ENCODE results near the gene TSPAN13. TPM values are rescaled to one million over a fixed set of nuclear protein-coding genes. Genes with fewer than 3 reads are reported as not detected.

The TSPAN13 gene
- total RNA-seq, 1 experiment from 2014 or later = 31.1 TPM

DNA sequence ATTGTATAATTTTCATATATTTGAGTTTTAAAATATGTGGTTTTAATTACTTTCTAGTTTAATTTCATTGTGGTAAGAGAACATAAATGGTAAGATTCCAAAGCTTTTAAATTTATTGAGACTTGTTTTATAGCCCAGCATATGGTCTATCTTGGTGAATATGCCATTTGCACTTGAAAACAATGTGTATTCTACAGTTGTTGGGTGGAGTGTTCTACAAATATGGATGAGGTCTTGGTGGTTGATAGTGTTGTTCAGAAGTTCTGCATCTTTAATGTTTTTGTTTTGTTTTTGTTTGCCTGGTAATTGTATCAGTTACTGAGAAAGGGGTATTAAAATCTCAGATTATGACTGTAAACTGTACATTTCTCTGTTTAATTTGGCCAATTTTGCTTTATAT is 37.6 kb upstream of the TSPAN13 start:
- Histone ChIP-seq H3K4me3 (no peak overlapping the region), H3K27me3 (ENCODE audit: insufficient read depth, low read depth) (no peaks in the 10 kb centered on the region), H3K79me2 (ENCODE audit: low read depth) (no peaks in the 10 kb centered on the region), H3K36me3 (ENCODE audit: low read depth) (no peaks in the 10 kb centered on the region), H3F3A (ENCODE audit: insufficient read depth, low read depth) (peaks cover 13% of the 10 kb centered on the region), H2AFZ (no peak overlapping the region), H3K9me3 (ENCODE audit: insufficient read depth, low read depth) (no peaks in the 10 kb centered on the region), H3K9me2 (ENCODE audit: insufficient read depth) (no peaks in the 10 kb centered on the region), H3K27ac (no peak overlapping the region), H3K4me2 (no peak overlapping the region), H4K20me1 (ENCODE audit: insufficient read depth) (no peaks in the 10 kb centered on the region), H3K4me1 (replicated peaks; ENCODE audit: insufficient read depth) (peaks cover 23% of the 10 kb centered on the region)
- POLR2A ChIA-PET (ENCODE audit: unreplicated experiment) = no interaction called here
- DNase-seq = no peak
- TF ChIP-seq, protein P1, sequence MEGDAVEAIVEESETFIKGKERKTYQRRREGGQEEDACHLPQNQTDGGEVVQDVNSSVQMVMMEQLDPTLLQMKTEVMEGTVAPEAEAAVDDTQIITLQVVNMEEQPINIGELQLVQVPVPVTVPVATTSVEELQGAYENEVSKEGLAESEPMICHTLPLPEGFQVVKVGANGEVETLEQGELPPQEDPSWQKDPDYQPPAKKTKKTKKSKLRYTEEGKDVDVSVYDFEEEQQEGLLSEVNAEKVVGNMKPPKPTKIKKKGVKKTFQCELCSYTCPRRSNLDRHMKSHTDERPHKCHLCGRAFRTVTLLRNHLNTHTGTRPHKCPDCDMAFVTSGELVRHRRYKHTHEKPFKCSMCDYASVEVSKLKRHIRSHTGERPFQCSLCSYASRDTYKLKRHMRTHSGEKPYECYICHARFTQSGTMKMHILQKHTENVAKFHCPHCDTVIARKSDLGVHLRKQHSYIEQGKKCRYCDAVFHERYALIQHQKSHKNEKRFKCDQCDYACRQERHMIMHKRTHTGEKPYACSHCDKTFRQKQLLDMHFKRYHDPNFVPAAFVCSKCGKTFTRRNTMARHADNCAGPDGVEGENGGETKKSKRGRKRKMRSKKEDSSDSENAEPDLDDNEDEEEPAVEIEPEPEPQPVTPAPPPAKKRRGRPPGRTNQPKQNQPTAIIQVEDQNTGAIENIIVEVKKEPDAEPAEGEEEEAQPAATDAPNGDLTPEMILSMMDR (conservative IDR thresholded peaks at IDR 0.05) = no peak
- TF ChIP-seq EZH2 (IDR thresholded peaks at IDR 0.05; ENCODE audit: low read depth) = no peak
- no TSS peak for BruUV-seq (replicated peaks)
- CTCF ChIA-PET = interaction anchor here (0.6 kb wide), 1 partner anchor 198 kb away, joined by 3 read pairs; no protein-coding TSS in a partner anchor
- intact Hi-C loops (cut with micrococcal nuclease; ENCODE audit: unreplicated experiment) = no loop called here

DNA sequence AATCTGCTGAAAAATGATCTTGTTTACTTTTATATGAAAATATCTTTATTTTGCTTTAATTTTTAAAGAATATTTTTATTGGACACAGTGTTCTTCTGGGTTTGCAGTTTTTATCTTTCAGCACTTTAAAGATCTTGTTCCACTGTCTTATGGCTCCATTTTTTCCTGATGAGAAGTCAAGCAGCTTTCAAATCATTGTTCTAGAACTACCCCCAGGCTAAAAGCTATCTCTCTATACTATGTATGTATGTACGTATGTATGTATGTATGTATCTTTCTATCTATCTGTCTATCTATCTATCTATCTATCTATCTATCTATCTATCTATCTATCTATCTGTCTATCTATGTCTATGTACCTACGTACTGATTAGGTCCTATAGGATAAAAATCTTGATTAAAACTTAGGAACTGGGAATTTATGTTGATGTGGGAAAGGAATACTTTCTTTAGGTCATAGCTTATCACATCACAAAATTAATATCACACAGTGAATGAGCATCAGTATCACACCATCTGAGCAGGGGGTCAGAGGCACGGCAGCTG is 35.4 kb upstream of the TSPAN13 start:
- no peaks in the 10 kb centered on the region for H3K36me3 ChIP-seq (ENCODE audit: low read depth)
- H3K27ac ChIP-seq = peak overlapping the region; percentile 68
- no peak overlapping the region for H3K4me3 ChIP-seq
- H3K9me2 ChIP-seq (ENCODE audit: insufficient read depth) = no peaks in the 10 kb centered on the region
- intact Hi-C loops (cut with micrococcal nuclease; ENCODE audit: unreplicated experiment) = no loop called here
- ChIA-PET POLR2A (ENCODE audit: unreplicated experiment) (no interaction called here), CTCF (no interaction called here)
- peaks cover 13% of the 10 kb centered on the region for H3F3A ChIP-seq (ENCODE audit: insufficient read depth, low read depth)
- no peak overlapping the region for H2AFZ ChIP-seq
- no peaks in the 10 kb centered on the region for H4K20me1 ChIP-seq (ENCODE audit: insufficient read depth)
- no peaks in the 10 kb centered on the region for H3K9me3 ChIP-seq (ENCODE audit: insufficient read depth, low read depth)
- H3K4me1 ChIP-seq (replicated peaks; ENCODE audit: insufficient read depth) = peaks cover 23% of the 10 kb centered on the region
- H3K79me2 ChIP-seq (ENCODE audit: low read depth) = no peaks in the 10 kb centered on the region
- no peaks in the 10 kb centered on the region for H3K27me3 ChIP-seq (ENCODE audit: insufficient read depth, low read depth)
- TF ChIP-seq EZH2 (IDR thresholded peaks at IDR 0.05; ENCODE audit: low read depth) = no peak
- TF ChIP-seq, protein P1 (conservative IDR thresholded peaks at IDR 0.05) = no peak
- BruUV-seq (replicated peaks) = no TSS peak
- no peak for DNase-seq
- H3K4me2 ChIP-seq = no peak overlapping the region

DNA sequence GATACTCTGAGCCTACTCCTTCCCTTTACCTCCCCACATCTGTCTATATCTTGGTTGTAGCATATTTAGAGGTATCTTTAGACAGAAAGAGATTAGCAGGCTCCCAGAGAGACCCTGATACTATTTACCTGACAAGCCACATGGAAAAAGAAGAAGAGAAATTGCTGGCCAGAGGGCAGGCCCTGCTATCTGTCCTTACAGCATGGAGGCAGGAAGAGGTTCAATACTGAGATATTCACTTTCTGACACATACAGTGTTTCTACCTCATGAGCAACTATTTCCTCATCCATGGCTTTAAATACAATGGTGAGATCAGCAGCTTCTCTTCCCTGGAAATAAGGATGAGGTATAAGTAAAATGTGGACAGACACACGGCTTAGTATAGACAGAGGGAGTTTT is 33.9 kb upstream of the TSPAN13 start:
- H3K4me1 ChIP-seq (replicated peaks; ENCODE audit: insufficient read depth) = peaks cover 22% of the 10 kb centered on the region
- no peak for DNase-seq
- peak overlapping the region; percentile 68 for H3K27ac ChIP-seq
- H3K27me3 ChIP-seq (ENCODE audit: insufficient read depth, low read depth) = no peaks in the 10 kb centered on the region
- no peaks in the 10 kb centered on the region for H4K20me1 ChIP-seq (ENCODE audit: insufficient read depth)
- CTCF ChIA-PET = no interaction called here
- no TSS peak for BruUV-seq (replicated peaks)
- H3K4me2 ChIP-seq = no peak overlapping the region
- intact Hi-C loops (cut with micrococcal nuclease; ENCODE audit: unreplicated experiment) = no loop called here
- H3K9me2 ChIP-seq (ENCODE audit: insufficient read depth) = no peaks in the 10 kb centered on the region
- H3K79me2 ChIP-seq (ENCODE audit: low read depth) = no peaks in the 10 kb centered on the region
- TF ChIP-seq, protein P1 (conservative IDR thresholded peaks at IDR 0.05) = no peak
- TF ChIP-seq EZH2 (IDR thresholded peaks at IDR 0.05; ENCODE audit: low read depth) = no peak
- no peak overlapping the region for H2AFZ ChIP-seq
- H3K9me3 ChIP-seq (ENCODE audit: insufficient read depth, low read depth) = no peaks in the 10 kb centered on the region
- H3K36me3 ChIP-seq (ENCODE audit: low read depth) = no peaks in the 10 kb centered on the region
- POLR2A ChIA-PET (ENCODE audit: unreplicated experiment) = no interaction called here
- peaks cover 13% of the 10 kb centered on the region; the same call in 1 of the 2 replicates for H3F3A ChIP-seq (ENCODE audit: insufficient read depth, low read depth)
- no peak overlapping the region for H3K4me3 ChIP-seq
